Esophagus squamous epithelium (tissue), 4 donors: Measurements from ENCODE around the gene THSD7B.

Experiments
- CTCF ChIP-seq, 6 experiments: fragments of 450-650 bp in 4 of 6; fragments of 200-600 bp in 2 of 6; sonication (generic) in 2 of 6; IDR thresholded peaks; one replicate each; pipeline ENCODE4 v1.5.1; 2016 to 2019; ENCODE audit warnings: antibody characterized with exemption in 6 of 6, mild to moderate bottlenecking in 4 of 6, moderate library complexity in 4 of 6
- POLR2A ChIP-seq, 4 donors: fragments of 450-650 bp; IDR thresholded peaks; one replicate each; pipeline ENCODE4 v1.6.1; 2017; ENCODE audit warnings: antibody characterized with exemption in 4 of 4, mild to moderate bottlenecking in 4 of 4, moderate library complexity in 3 of 4

GRCh38 chr2:136919682-136920081 is 154.3 kb downstream of the THSD7B start:
- TF ChIP-seq CTCF (IDR thresholded peaks at IDR 0.05): no peak
- TF ChIP-seq POLR2A (IDR thresholded peaks at IDR 0.05): no peak
